OCI-LY7 (cell line): ENCODE results near the gene UMAD1. TPM values are rescaled to one million over a fixed set of nuclear protein-coding genes. Genes with fewer than 3 reads are reported as not detected.

Source experiments
- BruUV-seq: library from RNA; stranded (reverse); fragments of 400-500 nt; replicated peaks from 2 replicates; lab custom pipeline; 2021; lab: Mats Ljungman, UMichigan
- CTCF ChIA-PET: fragments of 300-600 bp; sonication (Branson Sonifier 250); formaldehyde crosslinking; loops from one replicate; lab custom pipeline; 2022; ENCODE audit warnings: antibody characterized with exemption; ENCODE audit not compliant: unreplicated experiment; lab: Charles Lee
- POLR2A ChIA-PET: fragments of 300-600 bp; sonication (Branson Sonifier 250); formaldehyde crosslinking; loops from one replicate; lab custom pipeline; 2022; ENCODE audit warnings: antibody characterized with exemption; lab: Charles Lee
- DNase-seq: peaks from one replicate; pipeline ENCODE4 v3.0.0-alpha.2; 2015; ENCODE audit warnings: low spot score
- H2AFZ ChIP-seq: fragments of 200-600 bp; sonication (generic), shearing (Covaris generic); 2 replicates; pipeline ENCODE4 v1.6.1; 2014; ENCODE audit warnings: mild to moderate bottlenecking, antibody characterized with exemption, low read length, moderate library complexity
- H3K27ac ChIP-seq: fragments of 200-600 bp; sonication (generic); 2 replicates; pipeline ENCODE4 v1.5.1; 2014; ENCODE audit warnings: mixed run types, low read depth, mild to moderate bottlenecking, moderate library complexity, low read length, inconsistent platforms; ENCODE audit not compliant: poor library complexity, severe bottlenecking
- H3K36me3 ChIP-seq: fragments of 200-600 bp; sonication (generic); 2 replicates; pipeline ENCODE4 v1.6.1; 2014; ENCODE audit warnings: mild to moderate bottlenecking, antibody characterized with exemption, low read length, moderate library complexity, mixed read lengths; ENCODE audit not compliant: insufficient read depth
- H3K4me1 ChIP-seq: fragments of 200-600 bp; sonication (generic); 2 replicates; pipeline ENCODE4 v1.5.1; 2014; ENCODE audit warnings: mild to moderate bottlenecking, low read length; ENCODE audit not compliant: insufficient read depth, poor library complexity, severe bottlenecking
- H3K4me2 ChIP-seq: fragments of 200-600 bp; sonication (generic); 2 replicates; pipeline ENCODE4 v1.6.1; 2014; ENCODE audit warnings: mild to moderate bottlenecking, low read length
- H3K4me3 ChIP-seq: fragments of 200-600 bp; sonication (generic); 2 replicates; pipeline ENCODE4 v1.5.1; 2014; ENCODE audit warnings: mild to moderate bottlenecking, low read depth, low read length; ENCODE audit not compliant: poor library complexity, severe bottlenecking
- H3K79me2 ChIP-seq: fragments of 200-600 bp; sonication (generic); 2 replicates; pipeline ENCODE4 v1.6.1; 2016; ENCODE audit warnings: low read depth, mild to moderate bottlenecking, low read length, moderate library complexity, mixed read lengths; ENCODE audit not compliant: insufficient read depth
- H3K9me2 ChIP-seq: fragments of 200-600 bp; sonication (generic); 2 replicates; pipeline ENCODE4 v1.6.1; 2016; ENCODE audit warnings: mild to moderate bottlenecking, low read length, mixed read lengths; ENCODE audit not compliant: insufficient read depth
- H3K9me3 ChIP-seq: fragments of 200-600 bp; sonication (generic); 2 replicates; pipeline ENCODE4 v1.6.1; 2014; ENCODE audit warnings: mild to moderate bottlenecking, mixed run types, low read length, mixed read lengths
- H4K20me1 ChIP-seq: fragments of 200-600 bp; sonication (generic); 2 replicates; pipeline ENCODE4 v1.6.1; 2014; ENCODE audit warnings: mild to moderate bottlenecking, antibody characterized with exemption, low read length, moderate library complexity, mixed read lengths; ENCODE audit not compliant: insufficient read depth
- CTCF ChIP-seq: fragments of 200-600 bp; sonication (generic); conservative IDR thresholded peaks from 2 replicates; pipeline ENCODE4 v1.5.1; 2014; ENCODE audit warnings: mild to moderate bottlenecking, antibody characterized with exemption, low read length, moderate library complexity, mixed read lengths
- EZH2phosphoT487 ChIP-seq: fragments of 200-600 bp; sonication (generic); IDR thresholded peaks from 2 replicates; pipeline ENCODE4 v1.6.1; 2018; ENCODE audit warnings: low read depth, borderline replicate concordance, mild to moderate bottlenecking, mixed run types, antibody characterized with exemption, low read length, moderate library complexity, mixed read lengths
- intact Hi-C: fragments of 100-400 bp; cut with micrococcal nuclease; formaldehyde crosslinking; loops from one replicate; pipeline ENCODE4 v1.10.0; 2022; ENCODE audit not compliant: unreplicated experiment
- total RNA-seq, 2 experiments: library from RNA; depleted of rRNA in 1 of 2; stranded (reverse); fragments of >200 nt in 1 of 2; shearing (Covaris generic) in 1 of 2; gene quantifications; 2 replicates each; pipeline ENCODE4 v1.2.3, GENCODE V29; 2014 to 2022

Gene UMAD1
- total RNA-seq, 2 experiments from 2014 or later = 8.7 to 15.2 TPM

GRCh38 chr7:7647495-7648036, 7.0 kb downstream of the UMAD1 start:
- BruUV-seq = no TSS peak
- no peak for TF ChIP-seq CTCF
- TF ChIP-seq EZH2phosphoT487 = no peak
- intact Hi-C loops = loop anchor here (10.0 kb wide), 1 partner anchor 393 kb away; no protein-coding TSS in a partner anchor
- ChIA-PET POLR2A (no interaction called here), CTCF (interaction anchor here (1.4 kb wide), 1 partner anchor 34 kb away, joined by 6 read pairs; no protein-coding TSS in a partner anchor)
- peaks cover 3% of the 10 kb centered on the region; the same call in 1 of the 2 replicates for H3K36me3 ChIP-seq
- H3K79me2 ChIP-seq = peaks cover 5% of the 10 kb centered on the region; the same call in 1 of the 2 replicates
- H3K9me3 ChIP-seq = no peaks in the 10 kb centered on the region
- H3K4me1 ChIP-seq = peaks cover 6% of the 10 kb centered on the region
- no peak overlapping the region for H3K4me3 ChIP-seq
- no peak for DNase-seq
- no peaks in the 10 kb centered on the region for H3K9me2 ChIP-seq
- no peak overlapping the region for H3K27ac ChIP-seq
- no peak overlapping the region for H2AFZ ChIP-seq
- H4K20me1 ChIP-seq = no peaks in the 10 kb centered on the region
- H3K4me2 ChIP-seq = no peak overlapping the region

GRCh38 chr7:7650682-7651206, 10.2 kb downstream of the UMAD1 start:
- H3K36me3 ChIP-seq = peaks cover 2% of the 10 kb centered on the region; the same call in 1 of the 2 replicates
- H3K4me2 ChIP-seq = no peak overlapping the region
- BruUV-seq = no TSS peak
- TF ChIP-seq EZH2phosphoT487 (no peak), CTCF (no peak)
- intact Hi-C loops = no loop called here
- CTCF ChIA-PET = no interaction called here
- no peaks in the 10 kb centered on the region for H3K9me2 ChIP-seq
- no peak overlapping the region for H3K27ac ChIP-seq
- no peaks in the 10 kb centered on the region for H4K20me1 ChIP-seq
- no peak overlapping the region for H2AFZ ChIP-seq
- POLR2A ChIA-PET = interaction anchor here (0.6 to 1.5 kb wide), 2 partner anchors 8 to 1834 kb away, joined by 3 to 5 read pairs; no protein-coding TSS in a partner anchor
- H3K4me1 ChIP-seq = no peaks in the 10 kb centered on the region
- H3K4me3 ChIP-seq = no peak overlapping the region
- no peaks in the 10 kb centered on the region; the same call in 1 of the 2 replicates for H3K79me2 ChIP-seq
- no peak for DNase-seq
- no peaks in the 10 kb centered on the region for H3K9me3 ChIP-seq

- H3K79me2 ChIP-seq = no peaks in the 10 kb centered on the region; the same call in 1 of the 2 replicates
Measured at GRCh38 chr7:7651479-7651878, 10.9 kb downstream of the UMAD1 start.

More at GRCh38 chr7:7651479-7651878, 10.9 kb downstream of the UMAD1 start:
- no peak overlapping the region for H3K4me2 ChIP-seq
- no peak for DNase-seq
- H4K20me1 ChIP-seq = no peaks in the 10 kb centered on the region
- BruUV-seq = no TSS peak
- no peak overlapping the region for H2AFZ ChIP-seq
- TF ChIP-seq CTCF (no peak), EZH2phosphoT487 (no peak)
- intact Hi-C loops = no loop called here
- no peak overlapping the region for H3K4me3 ChIP-seq
- ChIA-PET CTCF (no interaction called here), POLR2A (interaction anchor here (0.6 to 1.5 kb wide), 3 partner anchors 9 to 233 kb away, joined by 4 to 6 read pairs (median 5); no protein-coding TSS in a partner anchor)
- H3K4me1 ChIP-seq = no peaks in the 10 kb centered on the region
- H3K9me3 ChIP-seq = no peaks in the 10 kb centered on the region
- no peaks in the 10 kb centered on the region for H3K9me2 ChIP-seq
- no peak overlapping the region for H3K27ac ChIP-seq
- H3K36me3 ChIP-seq = no peaks in the 10 kb centered on the region; the same call in 1 of the 2 replicates
